NB4 (cell line): Measurements from ENCODE around the gene BCAM.

Experiments
- MYC ChIP-seq: IDR thresholded peaks from 2 replicates; pipeline ENCODE4 v1.6.1; 2011; ENCODE audit warnings: low read depth, low read length
- TF ChIP-seq, protein P1 (sequence below): IDR thresholded peaks from 2 replicates; pipeline ENCODE4 v1.6.1; 2011; ENCODE audit warnings: low read depth, low read length
- TF ChIP-seq, protein P2 (sequence below): IDR thresholded peaks from one replicate; pipeline ENCODE4 v1.5.1; 2012; ENCODE audit warnings: low read depth, low read length

DNA sequence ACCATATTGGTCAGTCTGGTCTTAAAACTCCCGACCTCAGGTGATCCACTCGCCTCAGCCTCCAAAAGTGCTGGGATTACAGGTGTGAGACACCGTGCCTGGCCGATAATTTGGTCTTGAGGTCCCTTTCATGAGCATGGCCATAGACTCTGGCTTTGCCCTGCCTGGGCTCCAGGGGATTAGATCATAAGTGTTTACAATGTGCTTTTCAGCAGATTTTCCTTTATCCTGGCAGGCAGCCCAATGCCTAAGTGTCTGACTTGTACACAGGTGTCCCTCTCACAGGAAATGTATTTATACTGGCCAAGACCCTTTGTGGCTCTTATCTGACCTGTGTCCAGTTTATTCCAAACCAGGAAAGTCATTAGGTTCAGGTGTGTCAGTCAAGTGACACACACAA lies 15.9 kb downstream of the BCAM start:
- TF ChIP-seq, protein P1, sequence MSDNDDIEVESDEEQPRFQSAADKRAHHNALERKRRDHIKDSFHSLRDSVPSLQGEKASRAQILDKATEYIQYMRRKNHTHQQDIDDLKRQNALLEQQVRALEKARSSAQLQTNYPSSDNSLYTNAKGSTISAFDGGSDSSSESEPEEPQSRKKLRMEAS, result no peak
- TF ChIP-seq, protein P2, sequence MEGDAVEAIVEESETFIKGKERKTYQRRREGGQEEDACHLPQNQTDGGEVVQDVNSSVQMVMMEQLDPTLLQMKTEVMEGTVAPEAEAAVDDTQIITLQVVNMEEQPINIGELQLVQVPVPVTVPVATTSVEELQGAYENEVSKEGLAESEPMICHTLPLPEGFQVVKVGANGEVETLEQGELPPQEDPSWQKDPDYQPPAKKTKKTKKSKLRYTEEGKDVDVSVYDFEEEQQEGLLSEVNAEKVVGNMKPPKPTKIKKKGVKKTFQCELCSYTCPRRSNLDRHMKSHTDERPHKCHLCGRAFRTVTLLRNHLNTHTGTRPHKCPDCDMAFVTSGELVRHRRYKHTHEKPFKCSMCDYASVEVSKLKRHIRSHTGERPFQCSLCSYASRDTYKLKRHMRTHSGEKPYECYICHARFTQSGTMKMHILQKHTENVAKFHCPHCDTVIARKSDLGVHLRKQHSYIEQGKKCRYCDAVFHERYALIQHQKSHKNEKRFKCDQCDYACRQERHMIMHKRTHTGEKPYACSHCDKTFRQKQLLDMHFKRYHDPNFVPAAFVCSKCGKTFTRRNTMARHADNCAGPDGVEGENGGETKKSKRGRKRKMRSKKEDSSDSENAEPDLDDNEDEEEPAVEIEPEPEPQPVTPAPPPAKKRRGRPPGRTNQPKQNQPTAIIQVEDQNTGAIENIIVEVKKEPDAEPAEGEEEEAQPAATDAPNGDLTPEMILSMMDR, result no peak
- TF ChIP-seq MYC, result no peak
